H1 (cell line): ENCODE data around the gene ELANE.

Experiments used
- CBX8 ChIP-seq: fragments of 300-800, 300-1000 bp; sonication (generic); IDR thresholded peaks from 2 replicates; pipeline ENCODE4 v1.7.1; 2016; ENCODE audit warnings: low read depth, low read length, borderline replicate concordance
- CHD2 ChIP-seq: IDR thresholded peaks from 2 replicates; pipeline ENCODE4 v1.6.1; 2012; ENCODE audit warnings: low read length, improper control_type of control experiment
- POLR2A ChIP-seq, 2 experiments: IDR thresholded peaks; 1 replicate in 1 of 2; 2 replicates in 1 of 2; pipeline ENCODE4 v1.6.1; 2011; ENCODE audit warnings: low read depth in 2 of 2, low read length in 2 of 2, mild to moderate bottlenecking in 2 of 2; ENCODE audit errors: control extremely low read depth in 1 of 2
- RAD21 ChIP-seq, 2 experiments: IDR thresholded peaks in 1 of 2; conservative IDR thresholded peaks in 1 of 2; 2 replicates each; pipeline ENCODE4 v1.6.1; 2011; ENCODE audit warnings: low read depth in 2 of 2, low read length in 2 of 2, improper control_type of control experiment in 1 of 2, inconsistent platforms in 1 of 2, mild to moderate bottlenecking in 1 of 2, moderate library complexity in 1 of 2

DNA sequence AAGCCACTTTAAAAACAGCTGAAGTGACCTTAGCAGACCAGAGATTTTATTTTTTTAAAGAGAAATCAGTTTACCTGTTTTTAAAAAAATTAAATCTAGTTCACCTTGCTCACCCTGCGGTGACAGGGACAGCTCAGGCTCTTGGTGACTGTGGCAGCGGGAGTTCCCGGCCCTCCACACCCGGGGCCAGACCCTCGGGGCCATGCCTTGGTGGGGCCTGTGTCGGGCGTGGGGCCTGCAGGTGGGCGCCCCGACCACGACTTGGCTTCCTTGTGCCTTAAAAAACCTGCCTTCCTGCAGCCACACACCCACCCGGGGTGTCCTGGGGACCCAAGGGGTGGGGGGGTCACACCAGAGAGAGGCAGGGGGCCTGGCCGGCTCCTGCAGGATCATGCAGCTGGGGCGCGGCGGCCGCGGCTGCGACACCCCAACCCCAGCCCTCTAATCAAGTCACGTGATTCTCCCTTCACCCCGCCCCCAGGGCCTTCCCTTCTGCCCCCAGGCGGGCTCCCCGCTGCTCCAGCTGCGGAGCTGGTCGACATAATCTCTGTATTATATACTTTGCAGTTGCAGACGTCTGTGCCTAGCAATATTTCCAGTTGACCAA, 41.1 kb upstream of the ELANE start:
- TF ChIP-seq POLR2A (IDR thresholded peaks at IDR 0.05; ENCODE audit: control extremely low read depth in 1 of 2, low read depth in 2 of 2, low read length in 2 of 2) (no peak; a peak in 1 of 3 replicates), CHD2 (no peak), RAD21 (IDR thresholded peaks at IDR 0.05 in 1 of 2, conservative IDR thresholded peaks at IDR 0.05 in 1 of 2; ENCODE audit: low read depth in 2 of 2, low read length in 2 of 2) (no peak), CBX8 (no peak)
